GM21737 (cell line): ENCODE measurements around the gene ATP1B4.
"Not testable (repeated sequence)": the region's sequence is repeated elsewhere in the genome, so short reads cannot be mapped to it uniquely, and the experiment has no call there.

Experiments
- ATAC-seq: cut with Tn5 transposase; IDR thresholded peaks from one replicate; pipeline ENCODE4 v1.9.1; 2021; ENCODE audit warnings: mild to moderate bottlenecking, moderate library complexity; ENCODE audit not compliant: unreplicated experiment

Gene ATP1B4

GRCh38 chrX:120361764-120362305 lies at the start of gene ATP1B4:
Gene ATP1B4 (plus strand): TSS chrX:120362089. CDS start chrX:120362169, 80 bp downstream.
- no peak for ATAC-seq

GRCh38 chrX:120315776-120316175 lies 46.1 kb upstream of the ATP1B4 start:
- ATAC-seq, result no peak

- no peak for ATAC-seq
These were observed 45.2 kb upstream of the ATP1B4 start for GRCh38 chrX:120316587-120317283.

GRCh38 chrX:120318411-120318810 lies 43.5 kb upstream of the ATP1B4 start:
- no peak for ATAC-seq

GRCh38 chrX:120321520-120322281 lies 40.2 kb upstream of the ATP1B4 start:
- no peak for ATAC-seq

- ATAC-seq, result no peak
These were observed 30.8 kb upstream of the ATP1B4 start for GRCh38 chrX:120331116-120331515.

- ATAC-seq, result no peak
These were observed 29.5 kb upstream of the ATP1B4 start for GRCh38 chrX:120332394-120332793.

- ATAC-seq, result no peak
These were observed 27.7 kb upstream of the ATP1B4 start for GRCh38 chrX:120334151-120334550.

GRCh38 chrX:120334603-120335002 lies 27.3 kb upstream of the ATP1B4 start:
- no peak for ATAC-seq

GRCh38 chrX:120335289-120335688 lies 26.6 kb upstream of the ATP1B4 start:
- ATAC-seq, result no peak

GRCh38 chrX:120336899-120337298 lies 25.0 kb upstream of the ATP1B4 start:
- ATAC-seq, result no peak

- not testable (repeated sequence) for ATAC-seq
These were observed 17.3 kb upstream of the ATP1B4 start for GRCh38 chrX:120344566-120344965.

- ATAC-seq, result no peak
These were observed 11.3 kb upstream of the ATP1B4 start for GRCh38 chrX:120350450-120351138.

GRCh38 chrX:120356084-120356483 lies 5.8 kb upstream of the ATP1B4 start:
- no peak for ATAC-seq

GRCh38 chrX:120357186-120357585 lies 4.7 kb upstream of the ATP1B4 start:
- ATAC-seq, result no peak

GRCh38 chrX:120358737-120359456 lies 3.0 kb upstream of the ATP1B4 start:
- ATAC-seq, result no peak

- no peak for ATAC-seq
These were observed 3.4 kb downstream of the ATP1B4 start for GRCh38 chrX:120365320-120365719.

GRCh38 chrX:120365968-120366367 lies 4.1 kb downstream of the ATP1B4 start:
- ATAC-seq, result no peak

- ATAC-seq, result no peak
These were observed 4.9 kb downstream of the ATP1B4 start for GRCh38 chrX:120366794-120367193.

GRCh38 chrX:120367402-120368109 lies 5.7 kb downstream of the ATP1B4 start:
- no peak for ATAC-seq
